Natural killer cell treated with Interleukin-12 subunit alpha and Interleukin-12 subunit beta and Interleukin-15 and Interleukin-18, amount 100 ng/mL, for 72 hours (primary cell): ENCODE data around the gene ODC1. TPM values are rescaled to one million over a fixed set of nuclear protein-coding genes. Genes with fewer than 3 reads are reported as not detected.

ENCODE experiments used
- ATAC-seq, 2 donors: fragments of 150-1000 bp; cut with Tn5 transposase in 1 of 2; sonication (Bioruptor Pico), chemical (Tn5 transposase) in 1 of 2; 2 replicates each; pipeline ENCODE4 v1.10.0; 2021
- DNase-seq: peaks from one replicate; pipeline ENCODE4 v3.0.0; 2022; ENCODE audit warnings: low spot score
- H3K27ac Mint-ChIP-seq, 2 donors: 1 replicate in 1 of 2; 2 replicates in 1 of 2; pipeline ENCODE4 v1.8.0; 2022; ENCODE audit warnings: mixed read lengths in 2 of 2, mild to moderate bottlenecking in 1 of 2, moderate library complexity in 1 of 2
- H3K27me3 Mint-ChIP-seq, 2 donors: 1 replicate in 1 of 2; 2 replicates in 1 of 2; pipeline ENCODE4 v1.8.0; 2022; ENCODE audit warnings: mixed read lengths in 2 of 2
- H3K36me3 Mint-ChIP-seq: one replicate; pipeline ENCODE4 v1.8.0; 2022; ENCODE audit warnings: mixed read lengths
- H3K4me1 Mint-ChIP-seq, 2 donors: 1 replicate in 1 of 2; 2 replicates in 1 of 2; pipeline ENCODE4 v1.8.0; 2022; ENCODE audit warnings: low read depth in 2 of 2, mixed read lengths in 2 of 2, mild to moderate bottlenecking in 1 of 2
- H3K4me3 Mint-ChIP-seq: one replicate; pipeline ENCODE4 v1.8.0; 2022; ENCODE audit warnings: mixed read lengths
- H3K9me3 Mint-ChIP-seq: 2 replicates; pipeline ENCODE4 v1.8.0; 2022; ENCODE audit warnings: mixed read lengths
- total RNA-seq, 2 donors: library from RNA; stranded (reverse); gene quantifications; one replicate each; pipeline ENCODE4 v1.2.3, GENCODE V29; 2022

ODC1 gene
- total RNA-seq, 2 donors from 2014 or later: 91.5 to 206 TPM

- peaks cover 2% of the 10 kb centered on the region for H3K9me3 Mint-ChIP-seq
- no peak for ATAC-seq
- no peak overlapping the region for H3K27ac Mint-ChIP-seq
- peaks cover 20 to 23% of the 10 kb centered on the region in 2 donors for H3K4me1 Mint-ChIP-seq
- peaks cover 7 to 8% of the 10 kb centered on the region in 2 donors for H3K27me3 Mint-ChIP-seq
- DNase-seq: no peak
- H3K36me3 Mint-ChIP-seq: no peaks in the 10 kb centered on the region
- H3K4me3 Mint-ChIP-seq: no peak overlapping the region
These were observed 38.5 kb upstream of the ODC1 start for GRCh38 chr2:10486601-10487079.

GRCh38 chr2:10486091-10486490 lies 38.0 kb upstream of the ODC1 start:
- peaks cover 5 to 7% of the 10 kb centered on the region in 2 donors for H3K27me3 Mint-ChIP-seq
- H3K36me3 Mint-ChIP-seq: no peaks in the 10 kb centered on the region
- no peak for DNase-seq
- peaks cover 21 to 23% of the 10 kb centered on the region in 2 donors for H3K4me1 Mint-ChIP-seq
- no peak for ATAC-seq
- H3K27ac Mint-ChIP-seq: no peak overlapping the region
- peaks cover 2% of the 10 kb centered on the region for H3K9me3 Mint-ChIP-seq
- H3K4me3 Mint-ChIP-seq: no peak overlapping the region

- DNase-seq (no peak), ATAC-seq (no peak)
- Mint-ChIP-seq H3K9me3 (no peaks in the 10 kb centered on the region), H3K27ac (no peak overlapping the region), H3K4me1 (peaks cover 9 to 19% of the 10 kb centered on the region in 2 donors), H3K4me3 (no peak overlapping the region), H3K27me3 (peaks cover 0 to 14% of the 10 kb centered on the region in 2 donors), H3K36me3 (no peaks in the 10 kb centered on the region)
These were observed 34.8 kb upstream of the ODC1 start for GRCh38 chr2:10482913-10483312.

GRCh38 chr2:10482460-10482859 lies 34.3 kb upstream of the ODC1 start:
- no peak overlapping the region for H3K27ac Mint-ChIP-seq

GRCh38 chr2:10481666-10482157 lies 33.6 kb upstream of the ODC1 start:
- Mint-ChIP-seq H3K4me3 (no peak overlapping the region), H3K27me3 (peaks cover 0 to 14% of the 10 kb centered on the region in 2 donors), H3K4me1 (peaks cover 6 to 9% of the 10 kb centered on the region in 2 donors), H3K27ac (no peak overlapping the region), H3K9me3 (no peaks in the 10 kb centered on the region), H3K36me3 (no peaks in the 10 kb centered on the region)
- ATAC-seq (no peak), DNase-seq (no peak)

More at GRCh38 chr2:10482460-10482859, 34.3 kb upstream of the ODC1 start:
- no peak overlapping the region for H3K4me3 Mint-ChIP-seq
- H3K27me3 Mint-ChIP-seq: peaks cover 0 to 14% of the 10 kb centered on the region in 2 donors
- no peak for ATAC-seq
- peaks cover 4 to 15% of the 10 kb centered on the region in 2 donors for H3K4me1 Mint-ChIP-seq
- H3K9me3 Mint-ChIP-seq: no peaks in the 10 kb centered on the region
- no peaks in the 10 kb centered on the region for H3K36me3 Mint-ChIP-seq
- no peak for DNase-seq

GRCh38 chr2:10481055-10481665 lies 33.0 kb upstream of the ODC1 start:
- Mint-ChIP-seq H3K36me3 (no peaks in the 10 kb centered on the region), H3K9me3 (no peaks in the 10 kb centered on the region), H3K27me3 (peaks cover 0 to 14% of the 10 kb centered on the region in 2 donors), H3K4me3 (no peak overlapping the region), H3K4me1 (peaks cover 6 to 9% of the 10 kb centered on the region in 2 donors), H3K27ac (no peak overlapping the region)
- DNase-seq (no peak), ATAC-seq (no peak)

GRCh38 chr2:10480359-10480949 lies 32.3 kb upstream of the ODC1 start:
- Mint-ChIP-seq H3K4me3 (no peak overlapping the region), H3K27me3 (peaks cover 0 to 14% of the 10 kb centered on the region in 2 donors), H3K4me1 (peaks cover 6 to 9% of the 10 kb centered on the region in 2 donors), H3K9me3 (no peaks in the 10 kb centered on the region), H3K27ac (no peak overlapping the region), H3K36me3 (no peaks in the 10 kb centered on the region)
- DNase-seq (no peak), ATAC-seq (no peak)

- no peak overlapping the region for H3K27ac Mint-ChIP-seq
- peaks cover 6 to 9% of the 10 kb centered on the region in 2 donors for H3K4me1 Mint-ChIP-seq
- ATAC-seq (no peak), DNase-seq (no peak)
- H3K4me3 Mint-ChIP-seq: no peak overlapping the region
- H3K36me3 Mint-ChIP-seq: no peaks in the 10 kb centered on the region
- H3K27me3 Mint-ChIP-seq: peaks cover 0 to 14% of the 10 kb centered on the region in 2 donors
- no peaks in the 10 kb centered on the region for H3K9me3 Mint-ChIP-seq
These were observed 30.8 kb upstream of the ODC1 start for GRCh38 chr2:10478916-10479315.

- no peak overlapping the region for H3K4me3 Mint-ChIP-seq
- ATAC-seq (no peak), DNase-seq (no peak)
- no peaks in the 10 kb centered on the region for H3K9me3 Mint-ChIP-seq
- no peaks in the 10 kb centered on the region for H3K36me3 Mint-ChIP-seq
- H3K4me1 Mint-ChIP-seq: peaks cover 6 to 9% of the 10 kb centered on the region in 2 donors
- H3K27me3 Mint-ChIP-seq: peaks cover 0 to 11% of the 10 kb centered on the region in 2 donors
- H3K27ac Mint-ChIP-seq: no peak overlapping the region
These were observed 30.1 kb upstream of the ODC1 start for GRCh38 chr2:10478298-10478625.

- H3K4me1 Mint-ChIP-seq: peaks cover 6 to 9% of the 10 kb centered on the region in 2 donors
- no peak overlapping the region for H3K4me3 Mint-ChIP-seq
- no peak for ATAC-seq
- H3K27me3 Mint-ChIP-seq: peaks cover 0 to 10% of the 10 kb centered on the region in 2 donors
- no peaks in the 10 kb centered on the region for H3K9me3 Mint-ChIP-seq
- DNase-seq: no peak
- no peaks in the 10 kb centered on the region for H3K36me3 Mint-ChIP-seq
- H3K27ac Mint-ChIP-seq: no peak overlapping the region
These were observed 29.5 kb upstream of the ODC1 start for GRCh38 chr2:10477443-10478297.

- no peak overlapping the region for H3K27ac Mint-ChIP-seq
- ATAC-seq (no peak), DNase-seq (no peak)
- peaks cover 0 to 9% of the 10 kb centered on the region in 2 donors for H3K27me3 Mint-ChIP-seq
- H3K36me3 Mint-ChIP-seq: no peaks in the 10 kb centered on the region
- H3K4me3 Mint-ChIP-seq: no peak overlapping the region
- H3K9me3 Mint-ChIP-seq: no peaks in the 10 kb centered on the region
- H3K4me1 Mint-ChIP-seq: peaks cover 6 to 9% of the 10 kb centered on the region in 2 donors
These were observed 28.8 kb upstream of the ODC1 start for GRCh38 chr2:10476723-10477442.

GRCh38 chr2:10475811-10476660 lies 27.9 kb upstream of the ODC1 start:
- peaks cover 0 to 7% of the 10 kb centered on the region in 2 donors for H3K27me3 Mint-ChIP-seq
- H3K27ac Mint-ChIP-seq: no peak overlapping the region
- no peaks in the 10 kb centered on the region for H3K9me3 Mint-ChIP-seq
- no peak for DNase-seq
- peaks cover 6 to 8% of the 10 kb centered on the region in 2 donors for H3K4me1 Mint-ChIP-seq
- ATAC-seq: no peak
- no peak overlapping the region for H3K4me3 Mint-ChIP-seq
- no peaks in the 10 kb centered on the region for H3K36me3 Mint-ChIP-seq
